ENCODE data around the gene SFPQ. TPM values are rescaled to one million over a fixed set of nuclear protein-coding genes. Genes with fewer than 3 reads are reported as not detected.
A peak's percentile ranks its signal among the peaks of the same experiment; 100 is the strongest.
"Not testable (repeated sequence)": the region's sequence is repeated elsewhere in the genome, so short reads cannot be mapped to it uniquely, and the experiment has no call there.

The SFPQ gene, protein sequence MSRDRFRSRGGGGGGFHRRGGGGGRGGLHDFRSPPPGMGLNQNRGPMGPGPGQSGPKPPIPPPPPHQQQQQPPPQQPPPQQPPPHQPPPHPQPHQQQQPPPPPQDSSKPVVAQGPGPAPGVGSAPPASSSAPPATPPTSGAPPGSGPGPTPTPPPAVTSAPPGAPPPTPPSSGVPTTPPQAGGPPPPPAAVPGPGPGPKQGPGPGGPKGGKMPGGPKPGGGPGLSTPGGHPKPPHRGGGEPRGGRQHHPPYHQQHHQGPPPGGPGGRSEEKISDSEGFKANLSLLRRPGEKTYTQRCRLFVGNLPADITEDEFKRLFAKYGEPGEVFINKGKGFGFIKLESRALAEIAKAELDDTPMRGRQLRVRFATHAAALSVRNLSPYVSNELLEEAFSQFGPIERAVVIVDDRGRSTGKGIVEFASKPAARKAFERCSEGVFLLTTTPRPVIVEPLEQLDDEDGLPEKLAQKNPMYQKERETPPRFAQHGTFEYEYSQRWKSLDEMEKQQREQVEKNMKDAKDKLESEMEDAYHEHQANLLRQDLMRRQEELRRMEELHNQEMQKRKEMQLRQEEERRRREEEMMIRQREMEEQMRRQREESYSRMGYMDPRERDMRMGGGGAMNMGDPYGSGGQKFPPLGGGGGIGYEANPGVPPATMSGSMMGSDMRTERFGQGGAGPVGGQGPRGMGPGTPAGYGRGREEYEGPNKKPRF
- 100 to 1,000 TPM; 213 to 518 (median 331) TPM for polyA plus RNA-seq (ENCODE audit: insufficient read length in 10 of 10)
- long read RNA-seq, donor 1, transcript SFPQ-201 (10 exons, 3,747 nt), result minor isoform, 10 of 180 reads
- long read RNA-seq, donor 1, transcript SFPQ-203 (3 exons, 1,431 nt), result minor isoform, 9 of 180 reads
- long read RNA-seq, donor 1, transcript SFPQ-205 (3 exons, 2,835 nt), result major isoform, 19 of 180 reads
- long read RNA-seq, donor 1, partial matches to known transcripts, result 123 of 180 reads
- long read RNA-seq, donor 1, other reads (novel, unspliced or antisense), result 16 of 180 reads
- long read RNA-seq, donor 2, transcript SFPQ-203 (3 exons, 1,431 nt), result minor isoform, 12 of 109 reads
- long read RNA-seq, donor 2, transcript SFPQ-205 (3 exons, 2,835 nt), result major isoform, 22 of 109 reads
- long read RNA-seq, donor 2, transcript SFPQ-201 (10 exons, 3,747 nt), result minor isoform, 6 of 109 reads
- long read RNA-seq, donor 2, transcript SFPQ-207 (2 exons, 440 nt), result minor isoform, 6 of 109 reads
- long read RNA-seq, donor 2, partial matches to known transcripts, result 54 of 109 reads
- long read RNA-seq, donor 2, other reads (novel, unspliced or antisense), result 7 of 109 reads
- long read RNA-seq, donor 3, result 0 reads
- long read RNA-seq, donor 4, transcript SFPQ-201 (10 exons, 3,747 nt), result minor isoform, 8 of 97 reads
- long read RNA-seq, donor 4, transcript SFPQ-205 (3 exons, 2,835 nt), result major isoform, 16 of 97 reads
- long read RNA-seq, donor 4, transcript SFPQ-203 (3 exons, 1,431 nt), result minor isoform, 8 of 97 reads
- long read RNA-seq, donor 4, partial matches to known transcripts, result 57 of 97 reads
- long read RNA-seq, donor 4, other reads (novel, unspliced or antisense), result 5 of 97 reads
- long read RNA-seq, donor 5, transcript SFPQ-205 (3 exons, 2,835 nt), result major isoform, 14 of 164 reads
- long read RNA-seq, donor 5, transcript SFPQ-203 (3 exons, 1,431 nt), result minor isoform, 5 of 164 reads
- long read RNA-seq, donor 5, transcript SFPQ-201 (10 exons, 3,747 nt), result minor isoform, 7 of 164 reads
- long read RNA-seq, donor 5, partial matches to known transcripts, result 128 of 164 reads
- long read RNA-seq, donor 5, other reads (novel, unspliced or antisense), result 0 of 164 reads
- long read RNA-seq, donor 6, transcript SFPQ-205 (3 exons, 2,835 nt), result minor isoform, 9 of 118 reads
- long read RNA-seq, donor 6, transcript SFPQ-201 (10 exons, 3,747 nt), result major isoform, 16 of 118 reads
- long read RNA-seq, donor 6, partial matches to known transcripts, result 78 of 118 reads
- long read RNA-seq, donor 6, other reads (novel, unspliced or antisense), result 6 of 118 reads
- long read RNA-seq, donor 7, transcript SFPQ-209 (2 exons, 339 nt), result minor isoform, 10 of 179 reads
- long read RNA-seq, donor 7, transcript SFPQ-201 (10 exons, 3,747 nt), result minor isoform, 7 of 179 reads
- long read RNA-seq, donor 7, transcript SFPQ-203 (3 exons, 1,431 nt), result minor isoform, 30 of 179 reads
- long read RNA-seq, donor 7, transcript SFPQ-205 (3 exons, 2,835 nt), result major isoform, 40 of 179 reads
- long read RNA-seq, donor 7, partial matches to known transcripts, result 88 of 179 reads
- long read RNA-seq, donor 7, other reads (novel, unspliced or antisense), result 0 of 179 reads
- long read RNA-seq, donor 8, transcript SFPQ-205 (3 exons, 2,835 nt), result major isoform, 15 of 118 reads
- long read RNA-seq, donor 8, transcript SFPQ-201 (10 exons, 3,747 nt), result minor isoform, 11 of 118 reads
- long read RNA-seq, donor 8, transcript SFPQ-203 (3 exons, 1,431 nt), result minor isoform, 9 of 118 reads
- long read RNA-seq, donor 8, partial matches to known transcripts, result 79 of 118 reads
- long read RNA-seq, donor 8, other reads (novel, unspliced or antisense), result 0 of 118 reads
- long read RNA-seq, donor 9, partial matches to known transcripts, result 0 of 9 reads
- long read RNA-seq, donor 9, other reads (novel, unspliced or antisense), result 0 of 9 reads

GRCh38 chr1:35192853-35193664 lies at the start of gene SFPQ:
Gene SFPQ (minus strand): TSS chr1:35193145. CDS start chr1:35193049, 96 bp downstream.
- peak; percentile 98 to 99 (median 99) for DNase-seq

DNA sequence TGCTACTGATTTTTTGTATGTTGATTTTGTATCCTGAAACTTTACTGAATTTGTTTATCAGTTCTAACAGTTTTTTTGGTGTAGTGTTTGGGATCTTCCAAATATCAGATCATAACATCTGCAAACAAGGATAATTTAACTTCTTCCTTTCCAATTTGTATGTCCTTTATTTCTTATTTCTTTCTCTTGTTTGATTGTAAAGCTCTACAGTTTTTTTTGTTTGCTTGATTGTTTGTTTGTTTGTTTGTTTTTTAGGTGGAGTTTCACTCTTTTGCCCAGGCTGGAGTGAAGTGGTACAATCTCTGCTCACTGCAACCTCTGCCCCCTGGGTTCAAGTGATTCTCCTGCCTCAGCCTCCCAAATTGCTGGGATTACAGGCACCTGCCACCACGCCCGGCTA lies 43.8 kb upstream of the SFPQ start:
- not testable (repeated sequence) for DNase-seq

DNA sequence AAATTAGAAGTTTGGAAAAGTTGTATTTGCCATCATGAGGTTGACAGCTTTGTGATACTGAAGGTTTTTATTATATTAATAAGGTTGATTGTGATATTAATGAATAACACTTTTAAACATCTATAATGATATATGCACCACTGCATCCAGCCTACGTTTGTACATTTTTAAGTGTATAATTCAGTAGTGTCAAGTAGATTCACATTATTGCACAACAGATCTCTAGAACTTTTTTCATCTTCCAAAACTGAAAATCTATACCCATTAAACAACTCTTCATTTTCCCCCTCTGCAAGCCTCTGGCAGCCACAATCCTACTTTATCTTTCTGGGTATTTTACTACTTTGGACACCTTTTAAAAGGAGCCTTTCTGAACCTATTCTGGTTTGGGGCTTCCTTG lies 38.3 kb upstream of the SFPQ start:
- DNase-seq, result no peak

- no peak for DNase-seq
Measured at GRCh38 chr1:35229587-35230360, 36.8 kb upstream of the SFPQ start.

DNA sequence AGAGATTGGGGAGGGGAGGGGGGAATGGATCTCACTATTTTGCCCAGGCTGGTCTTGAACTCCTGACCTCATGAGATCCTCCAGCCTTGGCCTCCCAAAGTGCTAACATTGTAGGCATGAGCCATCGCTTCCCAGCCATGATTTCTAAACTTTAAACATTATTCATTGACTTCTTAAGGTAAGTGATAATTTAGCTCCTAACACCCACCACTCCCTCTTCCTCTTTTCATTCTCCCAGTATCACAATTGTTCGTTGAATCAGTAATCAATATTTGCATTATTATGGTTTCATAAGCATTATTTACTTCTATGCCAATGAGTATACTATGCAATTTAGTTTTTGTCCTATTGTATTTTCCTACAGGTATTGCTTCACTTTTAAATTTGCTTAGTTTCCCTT lies 33.6 kb upstream of the SFPQ start:
- DNase-seq, result no peak

DNA sequence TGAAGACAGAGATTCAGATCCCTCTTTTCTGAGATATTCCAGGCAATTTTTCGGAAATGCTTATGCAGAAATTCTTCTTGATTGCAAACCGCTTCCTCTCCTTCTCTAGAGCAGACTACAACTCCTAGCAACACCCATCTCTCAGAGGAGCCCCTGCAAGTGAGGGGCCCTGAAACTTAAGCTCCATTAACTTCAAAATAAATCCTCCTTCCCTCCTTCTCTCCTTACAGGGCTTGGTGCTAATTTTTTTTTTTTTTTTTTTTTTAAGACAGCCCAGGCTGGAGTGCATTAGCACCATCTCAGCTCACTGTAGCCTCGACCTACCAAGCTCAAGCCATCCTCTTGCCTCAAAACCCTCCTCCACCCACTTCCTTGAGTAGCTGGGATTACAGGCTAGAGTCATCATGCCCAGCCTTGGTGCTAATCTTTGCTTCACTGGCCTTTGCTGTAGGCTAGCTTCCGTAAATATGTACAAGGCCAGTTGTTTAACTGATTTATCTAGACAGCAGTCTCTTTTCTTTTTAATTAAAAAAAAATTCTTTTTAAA lies 30.2 kb upstream of the SFPQ start:
- DNase-seq, result no peak

DNA sequence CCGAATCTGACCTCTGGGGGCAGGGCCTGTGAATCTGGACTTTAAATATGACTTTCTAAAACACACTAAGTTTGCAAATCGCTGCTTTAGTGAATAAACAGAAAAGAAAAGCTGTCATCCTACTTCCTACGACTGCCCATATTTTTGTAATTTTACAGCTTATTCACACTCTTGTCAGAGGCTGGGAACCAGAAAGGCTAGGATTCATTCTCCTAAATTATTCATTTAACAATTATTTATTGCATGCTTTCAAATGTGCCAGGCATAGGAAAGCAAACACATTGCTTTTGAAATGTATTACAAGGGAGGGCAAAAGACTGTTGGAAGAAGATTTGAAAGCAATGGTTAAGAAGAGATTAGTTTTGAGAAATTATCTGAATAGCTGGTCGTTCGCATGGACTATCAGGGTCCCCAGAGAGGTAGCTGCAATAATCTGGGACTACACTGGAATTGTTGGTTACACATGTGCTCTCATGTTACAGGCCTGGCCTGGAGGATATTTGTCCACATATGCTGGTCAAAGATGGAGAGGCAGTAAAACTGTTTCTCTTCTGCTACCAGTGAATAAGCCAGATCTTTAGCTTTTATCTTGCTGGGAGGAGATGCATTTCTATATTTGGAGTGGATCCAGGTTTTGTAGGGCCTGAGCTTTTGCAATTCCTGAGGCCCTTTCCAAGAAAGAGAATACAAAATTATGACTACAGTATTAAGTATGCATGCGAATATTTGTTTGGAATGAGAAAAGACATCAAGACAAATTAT lies 29.6 kb upstream of the SFPQ start:
- peak; percentile 36 to 79 (median 59) for DNase-seq

- no peak for DNase-seq
Measured at GRCh38 chr1:35220976-35221375, 28.0 kb upstream of the SFPQ start.

- DNase-seq, result peak in 2 of 3 donors; percentile 35 to 67
Measured at GRCh38 chr1:35215346-35215745, 22.4 kb upstream of the SFPQ start.

- DNase-seq, result no peak
Measured at GRCh38 chr1:35211120-35211414, 18.1 kb upstream of the SFPQ start.

DNA sequence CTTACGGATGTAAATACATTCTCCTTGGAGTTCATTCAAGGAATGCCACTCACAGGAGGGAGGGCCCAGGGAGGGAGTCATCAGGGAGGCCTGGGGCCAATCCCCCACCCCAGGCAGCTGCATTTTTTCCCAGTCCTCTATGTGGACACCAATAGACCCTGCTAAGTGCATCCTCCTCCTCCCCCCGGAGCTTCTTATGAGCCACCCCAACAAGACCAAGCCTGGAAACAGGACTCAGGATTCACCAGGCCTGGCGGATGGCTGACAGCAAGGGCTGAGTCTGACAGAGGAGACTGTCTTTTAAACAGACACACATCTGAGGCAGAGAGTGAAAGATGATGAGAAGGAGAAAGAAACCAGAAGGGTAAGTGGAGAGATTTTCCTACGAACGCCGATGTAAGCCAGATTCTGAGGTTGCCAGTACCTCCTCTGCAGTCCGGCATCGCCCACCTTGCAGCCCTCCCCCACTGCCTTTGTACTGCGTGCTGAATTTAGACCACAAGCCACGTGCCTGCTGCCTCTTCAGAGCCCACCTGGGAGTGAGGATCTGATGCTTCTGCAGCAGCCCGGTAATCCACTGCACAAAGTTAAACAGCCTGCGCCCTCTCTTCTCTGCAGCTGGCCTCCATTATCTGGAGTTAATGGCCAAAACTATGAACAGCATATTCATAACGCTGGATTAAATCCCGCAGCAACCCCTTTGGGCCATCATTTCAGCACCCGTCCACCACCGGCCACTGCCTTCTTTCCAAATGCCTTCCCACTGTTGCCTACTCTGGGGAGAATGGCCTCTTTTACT lies 17.6 kb upstream of the SFPQ start:
- peak in 1 of 3 donors; percentile 57 for DNase-seq

DNA sequence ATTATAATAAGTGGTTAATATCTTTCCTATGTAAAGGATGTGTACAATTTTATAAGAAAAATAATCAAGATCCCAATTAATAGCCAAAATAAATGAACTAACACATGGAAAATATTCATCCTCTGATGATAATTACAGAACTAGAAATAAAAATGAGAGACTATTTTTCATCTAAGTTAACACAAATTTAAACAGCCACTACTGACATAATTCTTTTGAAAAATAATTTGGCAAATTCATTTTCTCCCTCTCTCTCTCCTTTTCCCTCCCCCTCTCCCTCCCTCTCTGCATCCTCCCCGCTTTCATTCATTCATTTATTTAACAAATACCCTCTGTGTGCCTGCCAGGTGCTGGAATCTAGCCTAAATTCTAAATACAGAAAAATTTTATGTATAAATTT lies 10.3 kb upstream of the SFPQ start:
- no peak for DNase-seq

- peak; percentile 76 to 89 (median 81) for DNase-seq
Measured at GRCh38 chr1:35202048-35202719, 9.2 kb upstream of the SFPQ start.

GRCh38 chr1:35201631-35202030 lies 8.7 kb upstream of the SFPQ start:
- DNase-seq, result no peak
